ENCODE results near the gene ADAMTS2.

ADAMTS2 gene

GRCh38 chr5:179119415-179120170, 225.7 kb downstream of the ADAMTS2 start:
- no peak for TF ChIP-seq CTCF (IDR thresholded peaks at IDR 0.05; ENCODE audit: poor library complexity, severe bottlenecking)
- ATAC-seq (ENCODE audit: low read depth) (no peak), DNase-seq (ENCODE audit: low spot score) (no peak)
- Histone ChIP-seq H3K4me1 (ENCODE audit: insufficient read depth, poor library complexity, severe bottlenecking) (no peaks in the 10 kb centered on the region), H3K27ac (ENCODE audit: poor library complexity, severe bottlenecking) (no peak overlapping the region), H3K27me3 (ENCODE audit: insufficient read depth, poor library complexity, severe bottlenecking) (no peaks in the 10 kb centered on the region), H3K36me3 (ENCODE audit: low read depth) (no peaks in the 10 kb centered on the region), H3K4me3 (ENCODE audit: severe bottlenecking) (no peak overlapping the region), H3K9me3 (ENCODE audit: severe bottlenecking) (peaks cover 34% of the 10 kb centered on the region)

GRCh38 chr5:179118756-179119414, 226.4 kb downstream of the ADAMTS2 start:
- Histone ChIP-seq H3K27ac (ENCODE audit: poor library complexity, severe bottlenecking) (peak overlapping the region; percentile 19), H3K4me3 (ENCODE audit: severe bottlenecking) (no peak overlapping the region), H3K27me3 (ENCODE audit: insufficient read depth, poor library complexity, severe bottlenecking) (no peaks in the 10 kb centered on the region), H3K4me1 (ENCODE audit: insufficient read depth, poor library complexity, severe bottlenecking) (no peaks in the 10 kb centered on the region), H3K9me3 (ENCODE audit: severe bottlenecking) (peaks cover 30% of the 10 kb centered on the region), H3K36me3 (ENCODE audit: low read depth) (no peaks in the 10 kb centered on the region)
- TF ChIP-seq CTCF (IDR thresholded peaks at IDR 0.05; ENCODE audit: poor library complexity, severe bottlenecking) = no peak
- DNase-seq (ENCODE audit: low spot score) = no peak
- ATAC-seq (ENCODE audit: low read depth) = peak; percentile 14; the same call in 1 of the 3 replicates

- H3K27ac ChIP-seq (ENCODE audit: poor library complexity, severe bottlenecking) = peak overlapping the region; percentile 19
- H3K36me3 ChIP-seq (ENCODE audit: low read depth) = no peaks in the 10 kb centered on the region
- H3K4me3 ChIP-seq (ENCODE audit: severe bottlenecking) = no peak overlapping the region
- H3K4me1 ChIP-seq (ENCODE audit: insufficient read depth, poor library complexity, severe bottlenecking) = no peaks in the 10 kb centered on the region
- H3K9me3 ChIP-seq (ENCODE audit: severe bottlenecking) = peaks cover 27% of the 10 kb centered on the region
- no peak for TF ChIP-seq CTCF (IDR thresholded peaks at IDR 0.05; ENCODE audit: poor library complexity, severe bottlenecking)
- no peaks in the 10 kb centered on the region for H3K27me3 ChIP-seq (ENCODE audit: insufficient read depth, poor library complexity, severe bottlenecking)
- no peak for DNase-seq (ENCODE audit: low spot score)
- peak; percentile 71 for ATAC-seq (ENCODE audit: low read depth)
These were observed 226.9 kb downstream of the ADAMTS2 start for GRCh38 chr5:179118338-179118737.

- Histone ChIP-seq H3K27me3 (ENCODE audit: insufficient read depth, poor library complexity, severe bottlenecking) (no peaks in the 10 kb centered on the region), H3K36me3 (ENCODE audit: low read depth) (no peaks in the 10 kb centered on the region), H3K4me1 (ENCODE audit: insufficient read depth, poor library complexity, severe bottlenecking) (no peaks in the 10 kb centered on the region), H3K9me3 (ENCODE audit: severe bottlenecking) (peaks cover 21% of the 10 kb centered on the region), H3K27ac (ENCODE audit: poor library complexity, severe bottlenecking) (no peak overlapping the region), H3K4me3 (ENCODE audit: severe bottlenecking) (no peak overlapping the region)
- ATAC-seq (ENCODE audit: low read depth) (no peak), DNase-seq (ENCODE audit: low spot score) (peak; percentile 51)
- TF ChIP-seq CTCF (IDR thresholded peaks at IDR 0.05; ENCODE audit: poor library complexity, severe bottlenecking) = no peak
These were observed 229.3 kb downstream of the ADAMTS2 start for GRCh38 chr5:179115845-179116524.

Measured in RWPE2 (cell line).